ENCODE data around the gene POLL. TPM values are rescaled to one million over a fixed set of nuclear protein-coding genes. Genes with fewer than 3 reads are reported as not detected.

Gene POLL
- total and polyA plus RNA-seq, 2 donors (not counting 1 experiment from before 2014, with no cell fraction given), result 10.9 to 15.7 TPM

GRCh38 chr10:101585841-101586240 lies 2.2 kb downstream of the POLL start:
- H2AFZ ChIP-seq (ENCODE audit: low read length), result no peak overlapping the region
- H4K20me1 ChIP-seq (ENCODE audit: control insufficient read depth, extremely low read depth, insufficient read depth, low read length), result no peaks in the 10 kb centered on the region
- H3K4me1 ChIP-seq (ENCODE audit: control insufficient read depth, extremely low read depth, insufficient read depth, low read length), result no peaks in the 10 kb centered on the region
- H3K36me3 ChIP-seq (ENCODE audit: control insufficient read depth, insufficient read depth, low read length), result peaks cover 12% of the 10 kb centered on the region
- no peaks in the 10 kb centered on the region for H3K9me3 ChIP-seq (ENCODE audit: control insufficient read depth, insufficient read depth, low read depth, low read length)
- no peaks in the 10 kb centered on the region for H3K27me3 ChIP-seq (ENCODE audit: control insufficient read depth, insufficient read depth, low read length)
- TF ChIP-seq CTCF (conservative IDR thresholded peaks at IDR 0.05 in 1 of 2, IDR thresholded peaks at IDR 0.05 in 1 of 2; ENCODE audit: low read depth in 1 of 2, low read length in 2 of 2), result no peak
- TF ChIP-seq EZH2 (IDR thresholded peaks at IDR 0.05; ENCODE audit: low read length, missing control alignments), result no peak
- H3K4me3 ChIP-seq (replicated peaks in 1 of 4; ENCODE audit: control extremely low read depth in 1 of 4, insufficient read depth in 1 of 4, low read depth in 3 of 4, low read length in 4 of 4), result no peak overlapping the region
- peaks cover 9% of the 10 kb centered on the region for H3K79me2 ChIP-seq (ENCODE audit: control insufficient read depth, insufficient read depth, low read length)
- H3K4me2 ChIP-seq (ENCODE audit: extremely low read depth, insufficient read depth, low read length), result no peak overlapping the region
- no peak for DNase-seq (ENCODE audit: low read depth in 2 of 2)
- H3K27ac ChIP-seq (ENCODE audit: insufficient read depth, low read length), result no peak overlapping the region
- no peak overlapping the region for H3K9ac ChIP-seq (ENCODE audit: insufficient read depth, low read length)

DNA sequence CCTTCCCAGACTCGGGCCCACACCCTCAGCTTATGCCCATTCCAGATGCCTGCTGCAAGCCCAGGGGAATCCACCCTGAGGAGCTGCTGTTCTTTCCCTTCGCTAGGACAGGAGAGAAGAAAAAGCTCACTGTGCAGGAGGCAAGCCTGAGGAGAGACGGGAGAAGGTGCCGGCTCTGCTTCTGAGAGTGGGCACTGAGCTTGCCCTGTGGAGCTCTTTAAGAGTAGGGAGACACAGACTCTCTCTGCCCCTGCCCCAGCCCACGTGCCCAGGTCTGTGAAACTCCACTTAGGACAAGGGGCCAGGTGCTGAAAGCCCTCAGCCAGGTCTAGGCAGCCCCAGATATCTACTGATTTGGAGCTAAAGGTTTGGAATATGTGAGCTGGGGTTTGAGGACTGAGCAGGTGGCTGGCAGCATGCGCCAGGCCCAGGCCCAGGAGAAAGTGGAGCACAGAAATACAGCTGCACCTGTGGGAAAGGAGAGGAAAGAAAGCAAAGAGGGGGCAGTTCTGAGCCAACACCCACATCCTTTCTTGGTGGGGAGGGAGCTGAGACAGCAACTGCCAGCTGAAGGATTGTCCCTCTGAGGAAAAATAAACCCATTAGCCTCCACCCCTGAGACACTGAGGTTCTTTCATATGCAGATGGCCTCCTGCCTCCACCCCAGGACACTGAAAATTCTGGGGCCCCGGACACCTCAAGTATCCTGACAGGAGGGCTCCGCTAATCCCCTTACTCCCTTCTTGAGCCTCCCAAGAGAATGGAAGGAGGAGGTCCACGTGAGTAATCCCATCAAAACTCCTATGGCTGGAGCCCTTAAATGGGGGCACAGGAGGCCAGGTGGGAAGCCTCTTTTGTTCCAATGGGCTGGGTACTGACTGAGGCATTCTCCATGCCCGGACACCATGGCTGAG lies 7.3 kb downstream of the POLL start:
- no peak for DNase-seq (ENCODE audit: low read depth in 2 of 2)
- H3K79me2 ChIP-seq (ENCODE audit: control insufficient read depth, insufficient read depth, low read length), result no peaks in the 10 kb centered on the region
- no peak overlapping the region for H3K4me2 ChIP-seq (ENCODE audit: extremely low read depth, insufficient read depth, low read length)
- no peaks in the 10 kb centered on the region for H4K20me1 ChIP-seq (ENCODE audit: control insufficient read depth, extremely low read depth, insufficient read depth, low read length)
- no peaks in the 10 kb centered on the region for H3K9me3 ChIP-seq (ENCODE audit: control insufficient read depth, insufficient read depth, low read depth, low read length)
- TF ChIP-seq CTCF (conservative IDR thresholded peaks at IDR 0.05 in 1 of 2, IDR thresholded peaks at IDR 0.05 in 1 of 2; ENCODE audit: low read depth in 1 of 2, low read length in 2 of 2), result no peak
- no peak for TF ChIP-seq EZH2 (IDR thresholded peaks at IDR 0.05; ENCODE audit: low read length, missing control alignments)
- no peaks in the 10 kb centered on the region for H3K27me3 ChIP-seq (ENCODE audit: control insufficient read depth, insufficient read depth, low read length)
- H3K4me3 ChIP-seq (replicated peaks in 1 of 4; ENCODE audit: control extremely low read depth in 1 of 4, insufficient read depth in 1 of 4, low read depth in 3 of 4, low read length in 4 of 4), result no peak overlapping the region
- no peak overlapping the region for H3K27ac ChIP-seq (ENCODE audit: insufficient read depth, low read length)
- H3K9ac ChIP-seq (ENCODE audit: insufficient read depth, low read length), result no peak overlapping the region
- H3K36me3 ChIP-seq (ENCODE audit: control insufficient read depth, insufficient read depth, low read length), result peaks cover 18% of the 10 kb centered on the region
- H2AFZ ChIP-seq (ENCODE audit: low read length), result no peak overlapping the region
- H3K4me1 ChIP-seq (ENCODE audit: control insufficient read depth, extremely low read depth, insufficient read depth, low read length), result no peaks in the 10 kb centered on the region

DNA sequence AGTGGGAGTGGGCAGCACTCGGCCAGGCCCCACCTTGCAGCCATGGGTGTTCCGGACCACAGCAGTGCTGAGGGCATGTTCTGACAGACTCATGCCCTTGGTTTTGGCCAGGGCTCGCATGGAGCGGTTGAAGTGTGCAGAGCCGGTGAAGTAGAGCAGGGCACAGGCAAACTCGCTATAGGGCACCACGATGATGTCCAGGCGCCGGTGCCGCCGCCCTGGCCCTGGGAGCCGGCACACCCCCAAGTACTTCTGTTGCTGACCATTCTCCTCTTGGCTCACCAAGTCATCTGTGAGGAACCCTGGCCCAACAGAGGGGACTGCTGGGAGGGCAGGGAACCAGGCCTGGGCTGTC lies 8.6 kb downstream of the POLL start:
- no peak for DNase-seq (ENCODE audit: low read depth in 2 of 2)
- Histone ChIP-seq H3K27ac (ENCODE audit: insufficient read depth, low read length) (no peak overlapping the region), H3K4me3 (replicated peaks in 1 of 4; ENCODE audit: control extremely low read depth in 1 of 4, insufficient read depth in 1 of 4, low read depth in 3 of 4, low read length in 4 of 4) (no peak overlapping the region), H3K27me3 (ENCODE audit: control insufficient read depth, insufficient read depth, low read length) (no peaks in the 10 kb centered on the region), H3K79me2 (ENCODE audit: control insufficient read depth, insufficient read depth, low read length) (no peaks in the 10 kb centered on the region), H4K20me1 (ENCODE audit: control insufficient read depth, extremely low read depth, insufficient read depth, low read length) (no peaks in the 10 kb centered on the region), H3K9me3 (ENCODE audit: control insufficient read depth, insufficient read depth, low read depth, low read length) (no peaks in the 10 kb centered on the region), H2AFZ (ENCODE audit: low read length) (no peak overlapping the region), H3K4me1 (ENCODE audit: control insufficient read depth, extremely low read depth, insufficient read depth, low read length) (no peaks in the 10 kb centered on the region), H3K4me2 (ENCODE audit: extremely low read depth, insufficient read depth, low read length) (no peak overlapping the region), H3K36me3 (ENCODE audit: control insufficient read depth, insufficient read depth, low read length) (peaks cover 14% of the 10 kb centered on the region), H3K9ac (ENCODE audit: insufficient read depth, low read length) (no peak overlapping the region)
- no peak for TF ChIP-seq CTCF (conservative IDR thresholded peaks at IDR 0.05 in 1 of 2, IDR thresholded peaks at IDR 0.05 in 1 of 2; ENCODE audit: low read depth in 1 of 2, low read length in 2 of 2)
- no peak for TF ChIP-seq EZH2 (IDR thresholded peaks at IDR 0.05; ENCODE audit: low read length, missing control alignments)
